ENCODE data around the gene TUBB1. TPM values are rescaled to one million over a fixed set of nuclear protein-coding genes. Genes with fewer than 3 reads are reported as not detected.
"Not testable (repeated sequence)": the region's sequence is repeated elsewhere in the genome, so short reads cannot be mapped to it uniquely, and the experiment has no call there.

Gene TUBB1
- total RNA-seq, 1 donor from 2014 or later: 0.19 TPM

DNA sequence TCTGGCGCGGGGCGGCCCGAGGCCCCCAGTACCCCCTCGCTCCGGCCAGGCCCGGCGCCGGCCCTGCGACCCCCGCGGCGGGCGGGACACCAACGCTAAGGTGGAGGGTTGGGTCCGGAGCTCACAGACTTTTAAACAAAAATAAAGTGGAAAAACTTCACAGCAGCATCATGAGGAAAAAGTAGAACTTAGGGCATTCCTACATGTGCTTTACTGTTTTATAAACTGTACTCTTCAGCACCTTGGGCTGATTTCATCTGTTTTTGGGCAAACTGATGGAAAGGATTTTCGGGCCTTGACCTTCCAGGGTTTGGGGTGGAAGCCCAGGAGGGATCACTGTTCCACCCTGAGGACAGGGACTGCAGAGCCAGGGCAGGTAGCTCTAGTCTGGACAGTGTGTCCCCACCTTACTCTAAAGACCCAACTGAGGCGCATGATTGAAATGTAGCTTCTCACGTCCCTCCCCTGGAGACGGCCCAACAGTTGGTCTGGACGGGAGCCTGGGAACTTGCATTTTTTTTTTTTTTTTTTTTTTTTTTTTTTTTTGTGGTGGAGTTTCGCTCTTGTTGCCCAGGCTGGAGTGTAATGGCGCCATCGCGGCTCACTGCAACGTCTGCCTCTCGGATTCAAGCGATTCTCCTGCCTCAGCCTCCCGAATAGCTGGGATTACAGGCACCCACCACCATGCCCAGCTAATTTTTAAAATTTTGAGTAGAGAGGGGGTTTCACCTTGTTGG is 37.4 kb upstream of the TUBB1 start:
- no peak for DNase-seq (ENCODE audit: low spot score, unreplicated experiment)
- H3K27me3 Mint-ChIP-seq: peaks cover 5% of the 10 kb centered on the region

GRCh38 chr20:58982406-58983114 is 36.7 kb upstream of the TUBB1 start:
- Mint-ChIP-seq H3K9me3 (ENCODE audit: low read depth) (no peaks in the 10 kb centered on the region), H3K36me3 (ENCODE audit: insufficient read depth) (peaks cover 9% of the 10 kb centered on the region), H3K27me3 (peaks cover 5% of the 10 kb centered on the region), H3K4me1 (ENCODE audit: low read depth) (peaks cover 35% of the 10 kb centered on the region), H3K4me3 (ENCODE audit: low read depth) (peak overlapping the region; percentile 87), H3K27ac (peak overlapping the region; percentile 51)
- TF ChIP-seq, protein P1, sequence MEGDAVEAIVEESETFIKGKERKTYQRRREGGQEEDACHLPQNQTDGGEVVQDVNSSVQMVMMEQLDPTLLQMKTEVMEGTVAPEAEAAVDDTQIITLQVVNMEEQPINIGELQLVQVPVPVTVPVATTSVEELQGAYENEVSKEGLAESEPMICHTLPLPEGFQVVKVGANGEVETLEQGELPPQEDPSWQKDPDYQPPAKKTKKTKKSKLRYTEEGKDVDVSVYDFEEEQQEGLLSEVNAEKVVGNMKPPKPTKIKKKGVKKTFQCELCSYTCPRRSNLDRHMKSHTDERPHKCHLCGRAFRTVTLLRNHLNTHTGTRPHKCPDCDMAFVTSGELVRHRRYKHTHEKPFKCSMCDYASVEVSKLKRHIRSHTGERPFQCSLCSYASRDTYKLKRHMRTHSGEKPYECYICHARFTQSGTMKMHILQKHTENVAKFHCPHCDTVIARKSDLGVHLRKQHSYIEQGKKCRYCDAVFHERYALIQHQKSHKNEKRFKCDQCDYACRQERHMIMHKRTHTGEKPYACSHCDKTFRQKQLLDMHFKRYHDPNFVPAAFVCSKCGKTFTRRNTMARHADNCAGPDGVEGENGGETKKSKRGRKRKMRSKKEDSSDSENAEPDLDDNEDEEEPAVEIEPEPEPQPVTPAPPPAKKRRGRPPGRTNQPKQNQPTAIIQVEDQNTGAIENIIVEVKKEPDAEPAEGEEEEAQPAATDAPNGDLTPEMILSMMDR (IDR thresholded peaks at IDR 0.05; ENCODE audit: unreplicated experiment): no peak
- no peak for DNase-seq (ENCODE audit: low spot score, unreplicated experiment)

More for the DNA sequence above, 37.4 kb upstream of the TUBB1 start:
- TF ChIP-seq, protein P1 (IDR thresholded peaks at IDR 0.05; ENCODE audit: unreplicated experiment): no peak
- Mint-ChIP-seq H3K9me3 (ENCODE audit: low read depth) (no peaks in the 10 kb centered on the region), H3K4me3 (ENCODE audit: low read depth) (peak overlapping the region; percentile 87), H3K4me1 (ENCODE audit: low read depth) (peaks cover 29% of the 10 kb centered on the region), H3K27ac (peak overlapping the region; percentile 91), H3K36me3 (ENCODE audit: insufficient read depth) (peaks cover 7% of the 10 kb centered on the region)

DNA sequence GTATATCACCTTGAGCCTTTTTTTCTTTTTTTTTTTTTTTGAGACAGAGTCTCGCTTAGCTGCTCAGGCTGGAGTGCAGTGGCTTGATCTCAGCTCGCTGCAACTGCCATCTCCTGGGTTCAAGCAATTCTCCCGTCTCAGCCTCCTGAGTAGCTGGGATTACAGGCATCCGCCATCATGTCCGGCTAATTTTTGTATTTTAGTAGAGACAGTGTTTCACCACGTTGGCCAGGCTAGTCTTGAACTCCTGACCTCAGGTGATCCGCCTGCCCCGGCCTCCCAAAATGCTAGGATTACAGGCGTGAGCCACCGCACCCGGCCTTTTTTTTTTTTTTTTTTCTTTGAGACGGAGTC is 36.1 kb upstream of the TUBB1 start:
- peaks cover 14% of the 10 kb centered on the region for H3K36me3 Mint-ChIP-seq (ENCODE audit: insufficient read depth)
- not testable (repeated sequence) for H3K4me3 Mint-ChIP-seq (ENCODE audit: low read depth); H3K27me3 Mint-ChIP-seq; DNase-seq (ENCODE audit: low spot score, unreplicated experiment); H3K27ac Mint-ChIP-seq; H3K9me3 Mint-ChIP-seq (ENCODE audit: low read depth)
- peaks cover 35% of the 10 kb centered on the region for H3K4me1 Mint-ChIP-seq (ENCODE audit: low read depth)

GRCh38 chr20:58984691-58985090 is 34.5 kb upstream of the TUBB1 start:
- Mint-ChIP-seq H3K36me3 (ENCODE audit: insufficient read depth) (peaks cover 19% of the 10 kb centered on the region), H3K27me3 (no peaks in the 10 kb centered on the region), H3K4me3 (ENCODE audit: low read depth) (peak overlapping the region; percentile 3), H3K9me3 (ENCODE audit: low read depth) (no peaks in the 10 kb centered on the region), H3K4me1 (ENCODE audit: low read depth) (peaks cover 35% of the 10 kb centered on the region), H3K27ac (no peak overlapping the region)
- TF ChIP-seq, protein P1 (IDR thresholded peaks at IDR 0.05; ENCODE audit: unreplicated experiment): no peak
- no peak for DNase-seq (ENCODE audit: low spot score, unreplicated experiment)

DNA sequence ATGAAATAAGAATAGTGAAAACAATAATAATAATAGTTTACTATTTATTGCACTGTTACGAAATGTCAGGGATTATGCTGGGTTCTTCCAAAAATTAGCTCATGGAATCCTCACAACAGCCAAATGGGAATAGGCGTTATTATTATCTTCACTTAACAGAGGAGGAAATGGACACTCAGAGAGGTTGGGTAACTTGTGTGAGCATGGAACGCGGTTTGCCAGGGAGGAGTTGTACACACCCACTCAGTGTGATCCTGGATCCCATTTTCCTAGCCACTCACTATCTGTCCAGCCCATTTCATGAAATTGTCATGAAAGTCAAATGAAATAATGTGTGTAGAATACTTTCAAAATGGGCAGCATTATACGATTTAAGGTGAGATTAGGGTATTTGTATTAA is 33.6 kb upstream of the TUBB1 start:
- Mint-ChIP-seq H3K4me1 (ENCODE audit: low read depth) (peaks cover 35% of the 10 kb centered on the region), H3K4me3 (ENCODE audit: low read depth) (no peak overlapping the region), H3K27ac (peak overlapping the region; percentile 29), H3K36me3 (ENCODE audit: insufficient read depth) (peaks cover 22% of the 10 kb centered on the region), H3K27me3 (no peaks in the 10 kb centered on the region), H3K9me3 (ENCODE audit: low read depth) (no peaks in the 10 kb centered on the region)
- TF ChIP-seq, protein P1 (IDR thresholded peaks at IDR 0.05; ENCODE audit: unreplicated experiment): no peak
- DNase-seq (ENCODE audit: low spot score, unreplicated experiment): no peak

All from progenitor cell of endocrine pancreas (in vitro differentiated cells).